Astrocyte of the spinal cord (primary cell): ENCODE data around the gene CREBBP.

ENCODE experiments used
- DNase-seq: peaks from one replicate; pipeline ENCODE4 v3.0.0; 2011; ENCODE audit warnings: low read depth, low spot score
- H3K4me3 ChIP-seq: 2 replicates; pipeline ENCODE4 v1.5.1; 2011; ENCODE audit warnings: low read depth, mild to moderate bottlenecking, low read length, moderate library complexity
- in situ Hi-C: cut with HindIII; loops from 2 replicates; pipeline ENCODE4 v1.10.0; 2017; ENCODE audit warnings: low sequenced_read_pairs
- TF ChIP-seq, protein P1 (sequence below): IDR thresholded peaks from 2 replicates; pipeline ENCODE4 v1.5.1; 2012; ENCODE audit warnings: low read depth, mild to moderate bottlenecking, low read length, inconsistent platforms

The CREBBP gene

DNA sequence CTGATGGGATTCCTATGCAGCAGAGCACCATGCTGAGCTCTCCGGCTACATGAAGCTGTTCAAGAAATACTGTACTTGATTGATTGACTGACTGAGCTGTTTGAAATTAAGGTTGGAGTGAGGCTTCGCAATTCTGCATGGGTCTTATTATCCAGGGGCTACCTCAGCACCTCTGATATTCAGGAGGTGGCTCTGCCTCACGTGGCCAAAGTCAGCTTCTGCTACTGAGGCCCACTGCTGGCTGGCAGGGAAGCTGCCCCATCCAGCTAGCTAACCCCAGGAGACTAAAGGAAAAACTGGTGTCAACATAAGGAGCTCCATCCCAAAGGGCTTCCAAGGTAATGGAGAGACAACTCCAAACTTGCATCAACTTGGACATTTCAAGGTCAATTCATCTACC is 97.0 kb downstream of the CREBBP start:
- DNase-seq, result no peak
- TF ChIP-seq, protein P1, sequence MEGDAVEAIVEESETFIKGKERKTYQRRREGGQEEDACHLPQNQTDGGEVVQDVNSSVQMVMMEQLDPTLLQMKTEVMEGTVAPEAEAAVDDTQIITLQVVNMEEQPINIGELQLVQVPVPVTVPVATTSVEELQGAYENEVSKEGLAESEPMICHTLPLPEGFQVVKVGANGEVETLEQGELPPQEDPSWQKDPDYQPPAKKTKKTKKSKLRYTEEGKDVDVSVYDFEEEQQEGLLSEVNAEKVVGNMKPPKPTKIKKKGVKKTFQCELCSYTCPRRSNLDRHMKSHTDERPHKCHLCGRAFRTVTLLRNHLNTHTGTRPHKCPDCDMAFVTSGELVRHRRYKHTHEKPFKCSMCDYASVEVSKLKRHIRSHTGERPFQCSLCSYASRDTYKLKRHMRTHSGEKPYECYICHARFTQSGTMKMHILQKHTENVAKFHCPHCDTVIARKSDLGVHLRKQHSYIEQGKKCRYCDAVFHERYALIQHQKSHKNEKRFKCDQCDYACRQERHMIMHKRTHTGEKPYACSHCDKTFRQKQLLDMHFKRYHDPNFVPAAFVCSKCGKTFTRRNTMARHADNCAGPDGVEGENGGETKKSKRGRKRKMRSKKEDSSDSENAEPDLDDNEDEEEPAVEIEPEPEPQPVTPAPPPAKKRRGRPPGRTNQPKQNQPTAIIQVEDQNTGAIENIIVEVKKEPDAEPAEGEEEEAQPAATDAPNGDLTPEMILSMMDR, result no peak
- H3K4me3 ChIP-seq, result no peak overlapping the region
- in situ Hi-C loops, result no loop called here

DNA sequence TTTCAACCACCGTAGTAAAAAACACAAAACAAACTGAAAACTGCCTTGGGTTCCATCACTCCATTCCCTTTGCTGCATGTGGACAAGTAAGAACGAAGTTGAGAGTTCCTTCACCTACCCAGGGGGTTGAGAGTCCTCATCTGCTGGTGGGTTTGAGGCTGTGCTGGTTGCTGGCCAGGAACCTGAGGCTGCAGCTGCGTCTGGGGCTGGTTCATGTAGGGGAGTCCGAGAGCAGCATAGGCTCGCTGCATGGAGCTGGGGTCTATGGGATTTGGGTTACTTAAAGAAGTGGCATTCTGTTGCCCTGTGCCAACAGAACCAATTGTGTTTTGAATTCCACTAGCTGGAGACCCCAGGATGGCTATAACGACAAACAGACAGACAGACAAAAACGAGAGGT is 97.9 kb downstream of the CREBBP start:
- DNase-seq, result no peak
- in situ Hi-C loops, result no loop called here
- TF ChIP-seq, protein P1, result no peak

DNA sequence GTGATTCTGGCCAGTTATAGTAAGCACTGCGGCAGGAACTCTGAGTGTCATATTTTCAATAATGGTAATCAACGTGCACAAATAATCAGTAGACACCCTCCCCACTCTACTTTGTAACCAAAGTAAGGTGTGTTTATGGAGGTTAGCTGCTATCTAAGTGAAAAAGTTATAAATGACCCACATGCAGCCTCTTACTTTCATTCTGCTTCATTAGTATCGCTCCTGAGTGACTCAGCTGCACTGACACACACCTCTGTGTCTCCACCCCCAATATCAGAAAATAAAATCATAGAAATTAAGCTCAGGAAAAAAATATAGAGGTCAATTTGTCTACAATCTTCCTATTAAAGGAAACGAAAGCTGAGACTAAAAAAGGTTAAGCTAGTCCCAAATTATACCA is 99.1 kb downstream of the CREBBP start:
- TF ChIP-seq, protein P1, result no peak
- in situ Hi-C loops, result no loop called here
- no peak overlapping the region for H3K4me3 ChIP-seq

More for the DNA sequence above, 97.9 kb downstream of the CREBBP start:
- no peak overlapping the region for H3K4me3 ChIP-seq

DNA sequence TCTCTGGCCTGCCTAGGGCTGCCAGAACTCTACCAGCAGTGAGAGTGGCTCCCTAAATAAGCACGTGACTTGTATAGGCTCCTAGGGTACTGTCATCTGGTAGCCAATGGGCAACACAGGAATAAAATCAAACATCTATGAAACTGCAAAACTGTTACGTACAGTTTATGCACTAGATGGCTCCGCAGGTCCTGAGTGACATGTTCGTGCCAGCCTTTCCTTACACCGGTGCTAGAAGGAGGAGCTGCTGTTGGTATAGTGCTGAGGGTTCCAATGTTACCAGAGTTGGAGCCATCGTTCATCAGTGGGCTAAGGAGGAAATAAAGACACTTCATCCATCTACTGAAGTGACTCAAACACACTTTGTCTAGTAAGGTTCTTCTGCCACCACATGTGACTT is 99.9 kb downstream of the CREBBP start:
- H3K4me3 ChIP-seq, result no peak overlapping the region
- TF ChIP-seq, protein P1, result no peak
- peak; percentile 8 for DNase-seq
- in situ Hi-C loops, result no loop called here

More for the DNA sequence above, 99.1 kb downstream of the CREBBP start:
- DNase-seq, result no peak

DNA sequence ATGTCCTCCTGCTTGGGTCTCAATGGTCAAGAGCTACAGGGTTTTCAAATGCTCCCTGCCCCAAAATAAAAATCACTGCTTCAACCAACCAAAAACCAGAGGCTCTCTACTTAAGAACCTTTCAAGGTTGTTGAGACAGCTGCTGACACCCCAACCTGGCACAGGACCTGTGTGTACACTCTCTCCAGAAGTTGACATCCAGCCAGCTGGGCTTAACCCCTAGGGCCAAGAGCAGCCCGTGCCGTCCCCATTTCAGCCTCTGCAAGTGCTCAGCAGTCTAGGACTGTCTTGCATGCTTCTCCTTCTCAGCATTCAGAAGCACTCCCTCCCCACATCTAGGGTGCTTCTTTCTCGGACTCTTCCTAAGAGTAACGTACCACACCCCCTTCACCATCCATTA is 104.2 kb downstream of the CREBBP start:
- H3K4me3 ChIP-seq, result no peak overlapping the region
- DNase-seq, result no peak
- in situ Hi-C loops, result no loop called here
- TF ChIP-seq, protein P1, result no peak

DNA sequence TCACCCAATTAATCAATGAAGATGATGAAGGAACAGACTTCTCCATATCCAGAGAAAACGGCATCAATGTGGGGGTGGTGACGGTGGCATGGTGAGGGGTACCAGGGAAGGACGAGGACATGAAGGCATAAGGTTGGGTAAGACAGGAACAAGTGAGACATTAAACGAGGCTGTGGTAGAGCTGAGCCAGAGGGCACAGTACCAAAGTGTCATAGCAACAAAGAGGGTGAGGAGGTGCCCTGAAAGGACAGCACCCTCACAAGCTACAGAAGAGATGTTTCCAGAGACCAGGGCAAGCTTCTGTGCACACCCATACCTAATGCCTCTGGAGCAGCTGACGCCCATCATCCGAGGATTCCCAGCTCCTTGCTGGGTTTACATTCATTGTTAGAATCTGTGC is 105.7 kb downstream of the CREBBP start:
- in situ Hi-C loops, result no loop called here
- TF ChIP-seq, protein P1, result no peak
- no peak for DNase-seq
- H3K4me3 ChIP-seq, result no peak overlapping the region

DNA sequence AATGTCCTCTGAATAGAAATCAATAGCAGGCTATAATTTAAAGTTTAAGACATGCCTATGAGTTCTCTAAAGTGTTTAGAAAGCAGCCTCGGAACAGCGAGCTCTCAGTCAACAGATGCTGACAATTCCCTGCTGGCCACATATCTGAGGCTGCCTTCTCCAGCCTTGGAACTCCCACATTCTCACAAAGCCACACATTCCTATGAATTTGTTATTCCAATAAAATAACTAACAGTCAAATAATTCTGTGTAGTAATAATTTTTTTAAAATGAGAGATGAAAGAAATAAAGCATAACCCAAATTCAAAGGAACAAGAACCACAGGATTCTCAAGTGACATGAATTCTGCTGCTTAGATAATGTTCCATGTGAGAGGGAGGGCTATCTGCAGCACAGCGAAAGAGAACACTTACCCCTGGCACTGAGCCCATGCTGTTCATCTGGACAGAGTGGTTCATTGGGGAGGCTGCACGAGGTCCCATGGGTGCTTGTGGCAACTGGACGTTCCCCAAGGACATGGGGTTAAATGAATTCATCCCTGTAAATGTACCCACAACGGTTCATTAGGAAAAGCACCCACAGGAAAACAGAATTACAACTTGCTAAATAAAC is 106.3 kb downstream of the CREBBP start:
- TF ChIP-seq, protein P1, result no peak
- in situ Hi-C loops, result no loop called here
- DNase-seq, result peak; percentile 27
- no peak overlapping the region for H3K4me3 ChIP-seq
